Measurements from ENCODE around the gene UGT1A3. TPM values are rescaled to one million over a fixed set of nuclear protein-coding genes. Genes with fewer than 3 reads are reported as not detected.
A peak's percentile ranks its signal among the peaks of the same experiment; 100 is the strongest.

Gene UGT1A3
- total RNA-seq, 2 donors from 2014 or later: not detected

DNA sequence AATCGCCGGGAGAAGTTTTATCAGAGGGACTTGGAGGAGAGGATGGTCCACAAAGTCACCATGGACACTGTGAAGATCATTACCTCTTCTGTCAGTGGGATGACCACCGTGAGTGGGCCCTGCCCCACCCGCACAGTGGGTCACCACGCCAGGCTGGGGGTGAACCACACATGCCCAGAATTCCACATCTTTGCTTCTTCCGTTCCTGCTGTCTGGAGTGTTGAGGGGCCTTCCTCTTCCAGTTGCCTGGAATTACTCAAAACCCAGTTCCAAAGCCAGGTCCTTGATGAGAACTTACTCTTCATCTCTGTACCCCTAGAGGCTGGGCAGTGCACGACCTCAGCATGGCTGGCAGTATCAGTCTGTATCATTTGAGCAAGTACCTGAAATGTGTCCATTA lies 71.4 kb downstream of the UGT1A3 start:
- DNase-seq (ENCODE audit: low spot score): no peak
- peaks cover 0 to 3% of the 10 kb centered on the region in 2 donors for H3K4me1 Mint-ChIP-seq (ENCODE audit: low read depth in 2 of 2)
- no peak for ATAC-seq
- H3K27ac Mint-ChIP-seq: no peak overlapping the region
- H3K4me3 Mint-ChIP-seq: no peak overlapping the region
- H3K27me3 Mint-ChIP-seq: peaks cover 13 to 29% of the 10 kb centered on the region in 2 donors
- no peaks in the 10 kb centered on the region for H3K9me3 Mint-ChIP-seq
- H3K36me3 Mint-ChIP-seq: no peaks in the 10 kb centered on the region

- DNase-seq (ENCODE audit: low spot score) (no peak), ATAC-seq (peak in 1 of 2 donors; percentile 53)
- Mint-ChIP-seq H3K27me3 (peaks cover 13 to 42% of the 10 kb centered on the region in 2 donors), H3K9me3 (no peaks in the 10 kb centered on the region), H3K27ac (no peak overlapping the region), H3K4me1 (ENCODE audit: low read depth in 2 of 2) (peaks cover 0 to 3% of the 10 kb centered on the region in 2 donors), H3K36me3 (no peaks in the 10 kb centered on the region), H3K4me3 (no peak overlapping the region)
These were observed 72.7 kb downstream of the UGT1A3 start for GRCh38 chr2:233801357-233802131.

DNA sequence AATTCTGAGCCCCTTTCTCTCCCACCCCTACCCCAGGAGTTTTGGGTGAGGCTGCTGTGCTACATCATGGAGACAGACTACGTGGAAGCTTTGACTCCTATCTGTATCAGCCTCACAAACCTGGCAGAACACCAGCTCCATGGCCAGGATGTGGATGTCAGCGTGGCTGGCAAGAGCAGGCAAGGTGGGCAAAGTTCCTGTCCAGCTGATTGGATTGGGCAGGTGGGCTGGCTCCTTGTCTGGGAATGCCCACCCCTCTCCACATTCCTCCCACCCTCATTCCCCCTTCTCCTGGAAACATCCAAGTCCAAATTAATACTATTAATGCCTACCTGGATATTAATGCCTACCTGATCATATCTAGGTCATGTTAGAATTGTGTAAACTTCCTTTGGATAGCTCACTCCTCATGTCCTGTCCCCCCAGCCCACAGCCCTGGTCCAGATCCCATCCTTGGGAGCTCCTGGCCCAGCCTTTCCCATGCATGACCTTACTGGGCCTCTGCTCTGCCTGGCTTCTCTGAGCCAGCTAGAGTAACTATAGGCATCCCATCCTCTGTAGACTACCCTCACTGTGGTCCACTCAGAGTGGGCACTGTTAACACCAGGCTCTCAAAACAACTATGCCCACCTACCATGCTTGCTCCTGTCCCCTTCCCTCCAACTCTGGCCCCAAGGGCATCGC lies 73.4 kb downstream of the UGT1A3 start:
- ATAC-seq (peak; percentile 24 to 29), DNase-seq (ENCODE audit: low spot score) (no peak)
- Mint-ChIP-seq H3K27me3 (peaks cover 13 to 42% of the 10 kb centered on the region in 2 donors), H3K36me3 (no peaks in the 10 kb centered on the region), H3K4me3 (no peak overlapping the region), H3K27ac (no peak overlapping the region), H3K9me3 (no peaks in the 10 kb centered on the region), H3K4me1 (ENCODE audit: low read depth in 2 of 2) (peaks cover 0 to 3% of the 10 kb centered on the region in 2 donors)

DNA sequence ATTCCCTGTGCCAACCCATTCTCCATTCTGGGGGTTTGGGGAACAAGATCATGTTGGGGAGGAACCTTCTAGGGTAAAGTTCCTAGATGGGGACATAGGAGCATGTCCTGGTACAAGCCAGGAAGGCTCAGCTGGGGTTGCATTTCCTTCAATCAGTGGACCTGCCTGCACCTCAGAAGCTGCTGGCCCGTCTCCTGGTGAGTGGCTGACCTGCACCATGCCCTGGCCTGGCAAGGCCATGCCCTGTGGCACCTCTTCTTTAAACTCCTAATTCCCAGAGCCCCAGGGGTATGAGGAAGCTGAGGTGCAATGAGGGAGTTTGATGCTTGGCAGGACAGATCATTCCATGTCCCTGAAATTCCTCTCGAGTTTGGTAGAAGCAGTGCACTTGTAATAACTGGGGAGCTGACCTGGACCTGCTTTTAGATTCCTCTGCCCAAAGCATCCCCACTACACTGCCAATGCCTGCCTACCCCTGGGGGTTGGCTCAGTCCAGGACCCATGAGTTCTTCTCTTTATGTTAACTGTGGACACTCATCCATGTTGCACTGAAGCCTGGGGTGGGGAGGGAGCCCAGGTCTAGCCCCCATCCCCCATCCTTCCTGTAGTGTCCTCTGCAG lies 74.6 kb downstream of the UGT1A3 start:
- DNase-seq (ENCODE audit: low spot score) (no peak), ATAC-seq (no peak)
- H3K27ac Mint-ChIP-seq: no peak overlapping the region
- H3K4me3 Mint-ChIP-seq: no peak overlapping the region
- peaks cover 0 to 3% of the 10 kb centered on the region in 2 donors for H3K4me1 Mint-ChIP-seq (ENCODE audit: low read depth in 2 of 2)
- H3K27me3 Mint-ChIP-seq: peaks cover 12 to 42% of the 10 kb centered on the region in 2 donors
- H3K9me3 Mint-ChIP-seq: no peaks in the 10 kb centered on the region
- no peaks in the 10 kb centered on the region for H3K36me3 Mint-ChIP-seq

DNA sequence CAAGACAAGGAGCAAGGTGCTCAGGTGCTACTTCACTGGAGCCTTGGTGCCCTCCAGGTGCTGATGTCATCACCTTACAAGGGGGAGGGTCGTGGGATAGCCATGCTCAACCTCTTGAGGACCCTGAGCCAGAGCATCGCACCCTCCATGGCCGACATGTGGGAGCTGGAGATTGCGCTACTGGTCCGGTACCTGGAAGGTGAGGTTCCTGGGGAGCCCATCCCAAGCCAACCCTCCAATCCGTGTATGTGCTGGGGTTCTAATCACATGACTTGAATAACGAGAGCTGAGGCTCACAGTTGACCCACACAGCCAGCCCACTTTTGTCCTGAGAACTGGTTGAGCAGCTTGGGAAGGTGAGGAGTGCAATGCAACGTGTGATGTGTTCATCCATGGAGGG lies 75.2 kb downstream of the UGT1A3 start:
- Mint-ChIP-seq H3K4me1 (ENCODE audit: low read depth in 2 of 2) (peaks cover 0 to 3% of the 10 kb centered on the region in 2 donors), H3K27me3 (peaks cover 11 to 42% of the 10 kb centered on the region in 2 donors), H3K9me3 (no peaks in the 10 kb centered on the region), H3K36me3 (no peaks in the 10 kb centered on the region), H3K4me3 (no peak overlapping the region), H3K27ac (no peak overlapping the region)
- ATAC-seq (no peak), DNase-seq (ENCODE audit: low spot score) (no peak)

DNA sequence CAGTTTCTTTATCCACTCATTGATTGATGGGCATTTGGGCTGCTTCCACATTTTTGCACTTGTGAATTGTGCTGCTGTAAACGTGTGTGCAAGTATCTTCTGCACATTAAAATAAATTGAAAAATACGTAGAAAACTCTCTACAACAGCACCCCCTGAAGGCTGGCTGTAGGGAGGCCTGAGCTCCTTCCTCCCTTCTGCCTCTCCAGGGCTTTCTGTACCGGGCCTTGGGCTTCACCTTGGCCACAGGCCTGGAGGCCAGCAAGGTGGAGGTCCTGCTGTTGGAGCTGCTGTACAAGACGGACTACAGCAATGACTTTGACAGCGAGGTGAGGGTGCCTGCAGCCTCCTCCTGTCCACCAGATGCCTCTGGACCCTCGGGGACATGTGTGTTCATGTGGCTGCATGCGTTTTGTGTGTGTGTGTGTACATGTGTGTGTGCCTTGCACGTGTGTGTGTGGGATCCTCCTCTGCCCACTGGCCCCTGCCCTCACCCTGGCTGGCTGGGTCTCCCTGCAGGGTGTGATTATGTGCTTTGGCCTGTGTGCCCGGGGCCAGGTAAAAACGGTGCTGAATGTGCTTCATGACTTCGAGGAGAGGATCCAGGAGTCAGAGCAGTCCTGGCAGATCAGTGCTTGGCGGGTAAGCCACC lies 78.5 kb downstream of the UGT1A3 start:
- Mint-ChIP-seq H3K4me3 (no peak overlapping the region), H3K9me3 (no peaks in the 10 kb centered on the region), H3K36me3 (no peaks in the 10 kb centered on the region), H3K27me3 (peaks cover 17 to 40% of the 10 kb centered on the region in 2 donors), H3K27ac (no peak overlapping the region), H3K4me1 (ENCODE audit: low read depth in 2 of 2) (no peaks in the 10 kb centered on the region)
- no peak for ATAC-seq
- peak; percentile 60 for DNase-seq (ENCODE audit: low spot score)

DNA sequence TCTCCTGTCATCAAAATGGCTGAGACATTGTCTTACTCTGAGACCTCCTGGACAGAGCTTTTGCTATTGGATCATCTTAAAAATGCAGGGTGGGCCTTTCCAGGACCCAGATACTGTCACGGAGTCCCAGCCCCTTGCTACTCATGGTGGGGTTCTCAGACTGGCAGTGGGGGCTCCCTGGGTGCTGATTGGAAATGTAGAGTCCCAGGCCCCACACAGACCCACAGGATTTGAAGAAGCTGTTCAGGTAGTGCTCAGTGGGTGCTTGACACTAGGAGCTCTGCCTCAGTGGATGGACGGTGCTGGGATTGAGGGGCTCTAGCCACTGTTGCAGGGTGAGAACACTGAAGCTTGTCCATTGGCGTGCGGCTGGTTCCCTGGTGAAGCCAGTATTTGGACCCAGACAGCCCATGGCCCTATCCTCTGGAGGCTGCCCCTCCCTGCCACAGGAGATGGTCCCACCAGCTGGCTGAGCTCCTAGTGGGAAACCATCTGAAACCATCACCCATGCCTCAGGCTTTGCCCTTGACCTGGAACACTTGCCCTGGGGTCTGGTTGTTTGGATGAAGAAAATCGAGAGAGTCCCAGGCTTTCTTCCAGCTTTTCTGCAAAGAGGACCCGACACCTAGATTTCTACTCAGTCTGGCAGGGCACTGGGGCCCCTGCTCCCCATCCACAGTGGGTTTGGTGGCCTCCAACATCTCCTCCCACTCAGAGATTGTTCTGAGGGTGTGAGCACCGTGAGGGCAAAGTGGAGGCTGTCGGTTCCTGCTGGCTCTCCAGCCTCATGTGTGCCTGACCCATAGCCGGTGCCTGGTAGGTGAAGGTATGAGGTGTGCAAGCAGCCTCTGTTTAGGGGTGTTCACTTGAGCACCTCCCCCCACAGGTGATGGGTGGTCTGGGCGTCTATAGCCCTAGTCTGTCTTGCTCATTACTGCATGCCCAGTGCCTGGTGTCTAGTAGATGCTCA lies 79.4 kb downstream of the UGT1A3 start:
- Mint-ChIP-seq H3K27ac (no peak overlapping the region), H3K9me3 (no peaks in the 10 kb centered on the region), H3K27me3 (peaks cover 18 to 32% of the 10 kb centered on the region in 2 donors), H3K4me3 (no peak overlapping the region), H3K36me3 (no peaks in the 10 kb centered on the region), H3K4me1 (ENCODE audit: low read depth in 2 of 2) (no peaks in the 10 kb centered on the region)
- ATAC-seq: no peak
- peak; percentile 42 for DNase-seq (ENCODE audit: low spot score)

DNA sequence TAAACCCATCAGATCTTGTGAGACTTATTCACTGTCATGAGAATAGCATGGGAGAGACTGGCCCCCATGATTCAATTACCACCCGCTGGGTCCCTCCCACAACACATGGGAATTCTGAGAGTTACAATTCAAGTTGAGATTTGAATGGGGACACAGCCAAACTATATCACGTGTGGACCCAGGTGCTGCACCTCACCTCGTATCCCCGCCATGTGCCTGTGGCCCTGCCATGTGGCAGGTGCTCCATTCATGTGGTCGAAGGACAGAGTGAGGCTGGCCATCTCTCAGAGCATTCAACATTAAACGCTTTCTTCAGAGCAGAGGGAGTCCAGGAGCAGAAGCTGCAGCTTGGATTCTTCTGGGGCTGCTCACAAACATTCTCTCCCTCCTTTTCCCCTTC lies 81.5 kb downstream of the UGT1A3 start:
- ATAC-seq: no peak
- H3K27me3 Mint-ChIP-seq: peaks cover 24 to 25% of the 10 kb centered on the region in 2 donors
- no peaks in the 10 kb centered on the region for H3K9me3 Mint-ChIP-seq
- peak; percentile 2 for DNase-seq (ENCODE audit: low spot score)
- H3K27ac Mint-ChIP-seq: no peak overlapping the region
- no peak overlapping the region for H3K4me3 Mint-ChIP-seq
- H3K4me1 Mint-ChIP-seq (ENCODE audit: low read depth in 2 of 2): no peaks in the 10 kb centered on the region
- no peaks in the 10 kb centered on the region for H3K36me3 Mint-ChIP-seq

GRCh38 chr2:233811087-233811486 lies 82.2 kb downstream of the UGT1A3 start:
- Mint-ChIP-seq H3K9me3 (no peaks in the 10 kb centered on the region), H3K27ac (no peak overlapping the region), H3K4me1 (ENCODE audit: low read depth in 2 of 2) (no peaks in the 10 kb centered on the region), H3K27me3 (peaks cover 23 to 24% of the 10 kb centered on the region in 2 donors), H3K36me3 (no peaks in the 10 kb centered on the region), H3K4me3 (no peak overlapping the region)
- no peak for ATAC-seq
- peak; percentile 34 for DNase-seq (ENCODE audit: low spot score)

DNA sequence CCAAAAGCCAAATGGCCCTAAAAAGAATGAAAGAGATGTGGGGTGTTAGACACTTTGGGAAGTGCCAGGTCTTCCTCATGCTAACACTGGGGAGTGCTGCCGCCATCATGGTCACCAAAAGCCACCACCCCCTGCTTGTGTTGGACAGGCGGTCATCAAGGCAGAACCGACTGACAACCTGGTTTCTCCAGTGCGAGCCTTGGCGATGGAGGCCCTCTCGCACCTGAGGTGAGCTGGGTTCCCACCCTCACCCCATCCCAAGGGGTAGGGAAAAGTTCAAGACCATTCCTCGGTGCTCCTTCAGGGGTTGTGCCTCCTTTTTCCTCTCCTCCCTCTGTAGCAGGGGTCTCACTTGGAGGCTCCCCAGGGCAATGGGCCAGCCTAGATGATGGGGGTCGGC lies 82.9 kb downstream of the UGT1A3 start:
- Mint-ChIP-seq H3K4me1 (ENCODE audit: low read depth in 2 of 2) (no peaks in the 10 kb centered on the region), H3K36me3 (no peaks in the 10 kb centered on the region), H3K4me3 (no peak overlapping the region), H3K27me3 (peaks cover 23 to 27% of the 10 kb centered on the region in 2 donors), H3K9me3 (no peaks in the 10 kb centered on the region), H3K27ac (no peak overlapping the region)
- DNase-seq (ENCODE audit: low spot score): peak; percentile 20
- ATAC-seq: no peak

DNA sequence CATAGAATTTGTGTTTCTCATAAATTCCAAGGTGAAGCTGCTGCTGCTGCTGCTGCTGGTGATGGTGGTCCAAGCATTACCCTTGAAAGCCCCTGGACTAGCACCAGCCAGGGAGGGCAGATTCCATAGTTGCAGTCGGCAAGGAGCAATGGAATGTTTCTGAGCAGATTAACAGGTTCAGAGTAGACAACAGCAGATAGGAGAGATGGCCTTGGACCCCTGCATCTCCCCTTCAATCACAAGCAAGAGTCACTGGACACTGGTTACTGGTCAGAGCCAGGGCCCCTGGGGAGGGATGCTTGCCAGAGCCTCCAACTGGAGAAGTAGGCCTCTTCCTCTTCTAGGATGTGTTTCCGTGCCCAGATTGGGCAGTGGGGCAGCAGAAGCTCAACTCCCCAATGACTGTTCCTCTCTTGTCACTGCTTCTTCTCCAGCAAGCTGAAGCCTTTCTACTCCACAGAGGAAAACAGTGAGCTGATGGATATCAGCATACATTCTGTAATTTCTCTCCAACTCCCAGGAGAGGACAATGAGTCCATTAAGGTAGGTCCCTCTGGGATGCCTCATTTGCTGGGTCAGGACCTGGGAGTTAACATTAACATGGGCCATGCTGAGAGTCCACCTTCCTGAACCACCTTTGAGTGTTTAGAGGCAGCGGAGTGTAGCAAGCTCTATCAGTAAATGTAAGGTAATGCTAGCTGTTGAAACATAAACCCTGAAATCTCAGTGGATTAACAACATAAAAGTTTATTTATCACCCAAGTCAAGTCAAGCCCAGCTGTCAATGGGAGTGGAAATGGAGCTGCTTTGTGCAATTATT lies 84.6 kb downstream of the UGT1A3 start:
- H3K36me3 Mint-ChIP-seq: no peaks in the 10 kb centered on the region
- no peaks in the 10 kb centered on the region for H3K9me3 Mint-ChIP-seq
- H3K4me3 Mint-ChIP-seq: no peak overlapping the region
- no peak for ATAC-seq
- H3K4me1 Mint-ChIP-seq (ENCODE audit: low read depth in 2 of 2): no peaks in the 10 kb centered on the region
- peaks cover 27 to 30% of the 10 kb centered on the region in 2 donors for H3K27me3 Mint-ChIP-seq
- H3K27ac Mint-ChIP-seq: no peak overlapping the region
- DNase-seq (ENCODE audit: low spot score): peak; percentile 25

DNA sequence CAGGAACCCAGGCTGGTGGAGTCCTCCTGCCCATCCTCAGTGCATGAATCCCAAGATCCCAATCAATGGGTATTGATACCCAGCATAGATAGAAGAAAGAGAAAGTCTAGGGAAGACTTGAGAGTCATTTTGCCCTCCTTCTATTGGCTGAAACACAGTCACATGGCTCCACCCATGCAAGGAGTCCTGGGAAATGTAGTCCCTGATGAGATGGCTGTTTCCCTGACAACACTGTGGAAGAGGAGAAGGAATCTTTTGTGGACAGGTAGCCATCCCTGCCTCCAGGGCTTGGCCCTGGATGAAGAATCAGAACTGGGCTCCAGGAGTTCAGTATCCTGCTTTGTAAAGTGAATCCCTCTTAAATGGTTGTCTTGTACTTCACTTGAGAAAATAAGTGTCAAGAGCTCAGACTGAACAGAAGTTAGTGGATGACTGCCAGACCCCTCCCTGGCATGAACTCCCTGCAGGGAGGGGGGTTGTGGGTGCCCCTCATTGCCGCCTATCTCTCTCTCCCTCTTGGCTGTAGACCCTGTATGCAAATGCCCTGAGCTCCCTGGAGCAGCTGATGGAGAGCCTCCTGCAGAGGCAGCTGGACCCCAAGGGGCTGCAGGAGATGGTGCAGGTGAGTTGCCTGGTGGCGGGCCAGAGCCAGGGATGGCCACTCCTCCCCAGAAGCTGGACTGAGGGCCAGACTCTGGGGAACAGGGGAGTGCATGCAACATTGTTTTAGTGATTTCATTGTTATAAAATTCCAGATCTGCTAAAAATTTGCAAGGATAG lies 85.4 kb downstream of the UGT1A3 start:
- H3K4me3 Mint-ChIP-seq: no peak overlapping the region
- no peaks in the 10 kb centered on the region for H3K4me1 Mint-ChIP-seq (ENCODE audit: low read depth in 2 of 2)
- DNase-seq (ENCODE audit: low spot score): no peak
- H3K36me3 Mint-ChIP-seq: no peaks in the 10 kb centered on the region
- no peaks in the 10 kb centered on the region for H3K9me3 Mint-ChIP-seq
- H3K27ac Mint-ChIP-seq: no peak overlapping the region
- H3K27me3 Mint-ChIP-seq: peaks cover 27 to 30% of the 10 kb centered on the region in 2 donors
- no peak for ATAC-seq

Measured in natural killer cell treated with Interleukin-12 subunit alpha and Interleukin-12 subunit beta and Interleukin-15 and Interleukin-18, amount 100 ng/mL, for 72 hours (primary cell).